Kidney epithelial cell (primary cell): ENCODE results near the gene AMBRA1. TPM values are rescaled to one million over a fixed set of nuclear protein-coding genes. Genes with fewer than 3 reads are reported as not detected.
"Not testable (repeated sequence)": the region's sequence is repeated elsewhere in the genome, so short reads cannot be mapped to it uniquely, and the experiment has no call there.

ENCODE experiments used
- DNase-seq: peaks from one replicate; pipeline ENCODE4 v3.0.0-alpha.2; 2010; ENCODE audit warnings: low read depth
- H3K27me3 ChIP-seq: 2 replicates; pipeline ENCODE4 v1.6.0; 2011; ENCODE audit warnings: low read length; ENCODE audit not compliant: control insufficient read depth, insufficient read depth
- H3K36me3 ChIP-seq: 2 replicates; pipeline ENCODE4 v1.5.1; 2011; ENCODE audit warnings: low read length; ENCODE audit not compliant: control insufficient read depth, insufficient read depth
- H3K4me3 ChIP-seq: 2 replicates; pipeline ENCODE4 v1.5.1; 2011; ENCODE audit warnings: low read depth, mild to moderate bottlenecking, control low read depth, low read length
- total RNA-seq: library from RNA; depleted of rRNA; stranded (reverse); fragments of >200 nt; gene quantifications from 2 replicates; pipeline ENCODE4 v1.2.3, GENCODE V29; 2015
- TF ChIP-seq, protein P1 (sequence below): IDR thresholded peaks from 2 replicates; pipeline ENCODE4 v1.5.1; 2011; ENCODE audit warnings: mild to moderate bottlenecking, moderate library complexity, low read length, control low read depth, inconsistent platforms; ENCODE audit not compliant: insufficient read depth, poor library complexity, severe bottlenecking

Gene AMBRA1
- total RNA-seq, 1 donor from 2014 or later, result 23.1 TPM

DNA sequence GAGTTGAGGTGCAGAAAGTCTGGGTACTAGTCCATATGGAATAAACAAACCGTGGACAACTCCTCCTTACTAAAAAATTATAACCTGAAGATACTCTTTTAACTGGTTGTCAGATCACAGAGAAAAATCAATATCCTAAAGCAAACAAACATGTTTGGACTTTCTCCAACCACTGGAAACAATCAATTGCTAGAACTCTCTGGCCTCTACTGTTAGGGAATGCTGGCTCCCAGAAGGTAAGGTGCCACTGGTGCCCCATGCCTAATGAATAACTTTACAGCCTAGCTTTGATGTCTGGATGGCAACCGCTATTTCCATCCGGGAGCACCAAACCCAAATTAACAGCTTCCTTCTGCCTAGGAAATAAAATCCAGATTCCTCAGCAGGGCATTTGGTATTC lies 74.5 kb downstream of the AMBRA1 start:
- no peak for DNase-seq
- TF ChIP-seq, protein P1, sequence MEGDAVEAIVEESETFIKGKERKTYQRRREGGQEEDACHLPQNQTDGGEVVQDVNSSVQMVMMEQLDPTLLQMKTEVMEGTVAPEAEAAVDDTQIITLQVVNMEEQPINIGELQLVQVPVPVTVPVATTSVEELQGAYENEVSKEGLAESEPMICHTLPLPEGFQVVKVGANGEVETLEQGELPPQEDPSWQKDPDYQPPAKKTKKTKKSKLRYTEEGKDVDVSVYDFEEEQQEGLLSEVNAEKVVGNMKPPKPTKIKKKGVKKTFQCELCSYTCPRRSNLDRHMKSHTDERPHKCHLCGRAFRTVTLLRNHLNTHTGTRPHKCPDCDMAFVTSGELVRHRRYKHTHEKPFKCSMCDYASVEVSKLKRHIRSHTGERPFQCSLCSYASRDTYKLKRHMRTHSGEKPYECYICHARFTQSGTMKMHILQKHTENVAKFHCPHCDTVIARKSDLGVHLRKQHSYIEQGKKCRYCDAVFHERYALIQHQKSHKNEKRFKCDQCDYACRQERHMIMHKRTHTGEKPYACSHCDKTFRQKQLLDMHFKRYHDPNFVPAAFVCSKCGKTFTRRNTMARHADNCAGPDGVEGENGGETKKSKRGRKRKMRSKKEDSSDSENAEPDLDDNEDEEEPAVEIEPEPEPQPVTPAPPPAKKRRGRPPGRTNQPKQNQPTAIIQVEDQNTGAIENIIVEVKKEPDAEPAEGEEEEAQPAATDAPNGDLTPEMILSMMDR, result no peak
- no peaks in the 10 kb centered on the region for H3K36me3 ChIP-seq
- H3K4me3 ChIP-seq, result no peak overlapping the region
- no peaks in the 10 kb centered on the region for H3K27me3 ChIP-seq

DNA sequence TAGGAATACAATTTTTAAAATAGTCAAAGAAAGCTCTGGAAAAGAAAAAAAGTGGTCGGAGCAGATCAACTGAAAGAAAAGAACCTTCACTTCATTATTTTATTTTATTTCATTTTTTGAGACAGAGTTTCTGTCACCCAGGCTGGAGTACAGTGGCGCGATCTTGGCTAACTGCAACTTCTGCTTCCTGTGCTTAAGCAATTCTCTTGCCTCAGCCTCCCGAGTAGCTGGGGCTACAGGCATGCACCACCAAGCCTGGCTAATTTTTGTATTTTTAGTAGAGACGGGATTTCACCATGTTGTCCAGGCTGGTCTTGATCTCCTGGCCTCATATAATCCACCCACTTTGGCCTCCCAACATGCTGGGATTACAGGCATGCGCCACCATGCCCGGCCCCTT lies 74.9 kb downstream of the AMBRA1 start:
- not testable (repeated sequence) for H3K4me3 ChIP-seq, H3K27me3 ChIP-seq, H3K36me3 ChIP-seq, DNase-seq

DNA sequence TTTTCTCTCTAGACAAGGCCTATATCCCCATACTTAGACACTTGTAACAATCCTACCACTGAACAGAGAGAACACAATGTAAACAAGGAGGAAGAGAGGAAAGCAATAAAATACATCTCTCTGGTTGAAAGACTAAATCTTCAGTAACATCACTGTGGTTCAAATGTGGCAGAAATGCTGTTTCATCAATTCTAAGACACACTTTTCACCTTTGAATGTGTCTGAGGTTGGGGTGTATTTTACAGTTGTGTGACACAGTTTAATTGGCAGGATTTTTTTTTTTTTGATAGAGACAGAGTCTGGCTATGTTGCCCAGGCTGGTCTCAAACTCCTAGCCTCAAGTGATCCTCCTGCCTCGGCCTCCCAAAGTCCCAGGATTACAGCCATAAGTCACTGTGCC lies 79.5 kb downstream of the AMBRA1 start:
- no peaks in the 10 kb centered on the region for H3K36me3 ChIP-seq
- TF ChIP-seq, protein P1, result no peak
- no peak overlapping the region for H3K4me3 ChIP-seq
- H3K27me3 ChIP-seq, result no peaks in the 10 kb centered on the region
- no peak for DNase-seq

DNA sequence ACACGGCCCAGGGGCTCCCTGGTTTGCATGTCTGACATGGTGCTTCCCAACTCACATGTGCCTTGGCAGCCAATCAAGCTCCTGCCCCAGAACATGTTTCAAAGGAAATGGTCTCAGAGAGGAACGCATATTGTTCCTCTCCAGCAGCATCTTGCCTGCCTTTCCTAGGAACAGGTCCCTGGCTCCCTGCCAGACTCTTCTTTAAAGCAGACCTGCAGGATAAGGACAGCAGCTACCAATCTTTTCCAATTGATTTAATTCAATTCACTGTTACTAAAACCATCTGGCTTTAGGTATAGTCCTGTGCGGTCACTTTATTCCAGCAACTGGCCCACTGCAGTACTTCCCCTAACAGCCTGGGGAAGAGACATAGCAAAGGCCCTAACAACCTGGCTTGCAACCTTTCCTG lies 79.9 kb downstream of the AMBRA1 start:
- Histone ChIP-seq H3K4me3 (no peak overlapping the region), H3K27me3 (no peaks in the 10 kb centered on the region), H3K36me3 (no peaks in the 10 kb centered on the region)
- TF ChIP-seq, protein P1, result no peak
- DNase-seq, result no peak

DNA sequence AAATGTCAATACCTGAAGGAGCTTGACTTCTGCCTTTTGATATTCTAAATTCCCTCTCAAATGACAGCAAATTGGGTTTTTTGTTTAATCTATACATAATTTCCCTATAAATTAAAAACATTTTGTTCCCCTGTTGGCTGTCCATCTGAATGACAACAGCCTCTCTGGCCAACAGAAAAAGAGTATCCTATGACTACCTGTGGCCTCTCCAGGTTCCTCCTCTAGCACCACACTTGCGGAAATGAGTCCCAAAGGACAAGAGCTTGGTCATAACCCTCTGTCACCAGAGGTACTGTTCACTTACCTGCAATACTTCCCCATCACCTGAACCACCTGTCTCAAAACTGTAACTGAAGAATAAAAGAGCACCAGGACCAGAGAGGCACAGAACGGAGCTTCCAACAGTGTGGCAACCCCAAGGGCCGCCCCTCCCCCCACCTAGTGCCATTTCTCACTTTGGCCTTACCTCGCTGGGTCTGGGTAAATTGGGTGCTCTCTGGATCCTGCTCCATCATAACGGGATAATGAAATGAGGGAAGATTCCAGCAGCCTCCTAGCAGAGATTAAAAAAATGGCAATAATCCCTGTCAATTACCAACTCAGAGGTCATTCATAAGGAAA lies 81.5 kb downstream of the AMBRA1 start:
- DNase-seq, result no peak
- TF ChIP-seq, protein P1, result no peak
- Histone ChIP-seq H3K27me3 (no peaks in the 10 kb centered on the region), H3K4me3 (no peak overlapping the region), H3K36me3 (no peaks in the 10 kb centered on the region)

DNA sequence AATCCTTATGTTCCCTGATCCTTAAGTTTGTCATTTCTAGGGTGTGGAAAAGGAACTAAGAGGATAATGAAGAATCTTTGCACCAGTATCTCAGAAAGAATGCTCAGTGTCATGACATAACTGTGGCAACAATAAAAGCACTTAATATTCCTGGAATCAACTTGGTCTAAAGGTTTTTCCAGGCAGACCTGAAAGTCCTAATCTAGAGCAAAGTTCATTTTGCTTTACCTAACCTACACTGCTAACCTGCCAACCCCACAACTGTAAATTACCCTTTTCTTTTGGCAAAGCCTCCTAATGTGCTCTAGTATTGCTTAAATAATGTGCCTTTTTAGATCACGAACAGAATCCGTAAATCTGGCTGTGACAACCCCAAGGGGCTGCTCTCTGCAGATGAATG lies 82.5 kb downstream of the AMBRA1 start:
- TF ChIP-seq, protein P1, result no peak
- H3K4me3 ChIP-seq, result no peak overlapping the region
- H3K27me3 ChIP-seq, result no peaks in the 10 kb centered on the region
- DNase-seq, result no peak
- no peaks in the 10 kb centered on the region for H3K36me3 ChIP-seq
